ENCODE data around the gene CD2. TPM values are rescaled to one million over a fixed set of nuclear protein-coding genes. Genes with fewer than 3 reads are reported as not detected.

Gene CD2
- total RNA-seq, 1 donor from 2014 or later, result not detected

- no peaks in the 10 kb centered on the region for H3K36me3 ChIP-seq (ENCODE audit: control insufficient read depth, insufficient read depth, low read length)
- FAIRE-seq, result no peak
- H3K27me3 ChIP-seq (ENCODE audit: control insufficient read depth, insufficient read depth, low read length), result no peaks in the 10 kb centered on the region
- TF ChIP-seq CTCF (IDR thresholded peaks at IDR 0.05; ENCODE audit: insufficient read depth, low read length, severe bottlenecking), result no peak
- H3K4me3 ChIP-seq (ENCODE audit: low read depth, low read length), result no peak overlapping the region
- DNase-seq (ENCODE audit: low read depth), result no peak
Observed at GRCh38 chr1:116811321-116811720, 57.1 kb downstream of the CD2 start.

GRCh38 chr1:116814926-116815723, 60.9 kb downstream of the CD2 start:
- H3K4me3 ChIP-seq (ENCODE audit: low read depth, low read length), result no peak overlapping the region
- DNase-seq (ENCODE audit: low read depth), result no peak
- TF ChIP-seq CTCF (IDR thresholded peaks at IDR 0.05; ENCODE audit: insufficient read depth, low read length, severe bottlenecking), result no peak
- H3K36me3 ChIP-seq (ENCODE audit: control insufficient read depth, insufficient read depth, low read length), result no peaks in the 10 kb centered on the region
- no peak for FAIRE-seq
- no peaks in the 10 kb centered on the region for H3K27me3 ChIP-seq (ENCODE audit: control insufficient read depth, insufficient read depth, low read length)

- FAIRE-seq, result no peak
- no peaks in the 10 kb centered on the region for H3K27me3 ChIP-seq (ENCODE audit: control insufficient read depth, insufficient read depth, low read length)
- peak; percentile 74 for TF ChIP-seq CTCF (IDR thresholded peaks at IDR 0.05; ENCODE audit: insufficient read depth, low read length, severe bottlenecking)
- no peak overlapping the region for H3K4me3 ChIP-seq (ENCODE audit: low read depth, low read length)
- DNase-seq (ENCODE audit: low read depth), result peak; percentile 75
- H3K36me3 ChIP-seq (ENCODE audit: control insufficient read depth, insufficient read depth, low read length), result no peaks in the 10 kb centered on the region
Observed at GRCh38 chr1:116817582-116818064, 63.4 kb downstream of the CD2 start.

Other genes with a start within 250 kb of the CD2 start
- 18.2 and 25.2 TPM in 2 replicates for gene CD58, start 183.4 kb upstream of the CD2 start, total RNA-seq
- 37.1 and 66.3 TPM in 2 replicates for gene IGSF3, start 86.7 kb upstream of the CD2 start, total RNA-seq
- 89.2 and 117 TPM in 2 replicates for gene PTGFRN, start 155.5 kb downstream of the CD2 start, total RNA-seq
- gene CD101, start 247.3 kb downstream of the CD2 start, total RNA-seq, result 0.53 and 0.90 TPM in 2 replicates

Data from bronchial epithelial cell (primary cell).